HUES48 (cell line): ENCODE data around the gene POU6F2.
A peak's percentile ranks its signal among the peaks of the same experiment; 100 is the strongest.

ENCODE experiments used
- H3K27ac ChIP-seq: one replicate; pipeline ENCODE4 v1.7.0; 2013; ENCODE audit warnings: low read depth, low read length, inconsistent platforms
- H3K27me3 ChIP-seq: 2 replicates; pipeline ENCODE4 v1.6.1; 2013; ENCODE audit warnings: mild to moderate bottlenecking, low read length; ENCODE audit not compliant: control insufficient read depth, insufficient read depth
- H3K36me3 ChIP-seq: 2 replicates; pipeline ENCODE4 v1.6.1; 2013; ENCODE audit warnings: low read length; ENCODE audit not compliant: control insufficient read depth, insufficient read depth
- H3K4me1 ChIP-seq: 2 replicates; pipeline ENCODE4 v1.6.1; 2013; ENCODE audit warnings: mild to moderate bottlenecking, low read length; ENCODE audit not compliant: control insufficient read depth, insufficient read depth
- H3K4me3 ChIP-seq: 2 replicates; pipeline ENCODE4 v1.5.1; 2013; ENCODE audit warnings: mild to moderate bottlenecking, low read depth, low read length
- H3K9ac ChIP-seq: 2 replicates; pipeline ENCODE4 v1.6.1; 2013; ENCODE audit warnings: mild to moderate bottlenecking, low read depth, low read length, moderate library complexity
- H3K9me3 ChIP-seq: 2 replicates; pipeline ENCODE4 v1.6.1; 2013; ENCODE audit warnings: low read length; ENCODE audit not compliant: control insufficient read depth, insufficient read depth

POU6F2 gene

GRCh38 chr7:39033885-39034624 is 56.3 kb downstream of the POU6F2 start:
- Histone ChIP-seq H3K4me1 (peaks cover 26% of the 10 kb centered on the region), H3K36me3 (no peaks in the 10 kb centered on the region), H3K27me3 (no peaks in the 10 kb centered on the region), H3K4me3 (no peak overlapping the region), H3K9me3 (no peaks in the 10 kb centered on the region), H3K9ac (no peak overlapping the region), H3K27ac (no peak overlapping the region)

- Histone ChIP-seq H3K36me3 (no peaks in the 10 kb centered on the region), H3K27ac (no peak overlapping the region), H3K9ac (no peak overlapping the region), H3K4me1 (peaks cover 26% of the 10 kb centered on the region), H3K27me3 (no peaks in the 10 kb centered on the region), H3K4me3 (peak overlapping the region; percentile 43; the same call in 1 of the 2 replicates), H3K9me3 (no peaks in the 10 kb centered on the region)
Measured at GRCh38 chr7:39035156-39035555, 57.4 kb downstream of the POU6F2 start.

GRCh38 chr7:39035903-39036302 is 58.2 kb downstream of the POU6F2 start:
- Histone ChIP-seq H3K36me3 (no peaks in the 10 kb centered on the region), H3K4me3 (no peak overlapping the region), H3K4me1 (peaks cover 26% of the 10 kb centered on the region), H3K9me3 (no peaks in the 10 kb centered on the region), H3K27me3 (no peaks in the 10 kb centered on the region), H3K9ac (no peak overlapping the region), H3K27ac (no peak overlapping the region)

DNA sequence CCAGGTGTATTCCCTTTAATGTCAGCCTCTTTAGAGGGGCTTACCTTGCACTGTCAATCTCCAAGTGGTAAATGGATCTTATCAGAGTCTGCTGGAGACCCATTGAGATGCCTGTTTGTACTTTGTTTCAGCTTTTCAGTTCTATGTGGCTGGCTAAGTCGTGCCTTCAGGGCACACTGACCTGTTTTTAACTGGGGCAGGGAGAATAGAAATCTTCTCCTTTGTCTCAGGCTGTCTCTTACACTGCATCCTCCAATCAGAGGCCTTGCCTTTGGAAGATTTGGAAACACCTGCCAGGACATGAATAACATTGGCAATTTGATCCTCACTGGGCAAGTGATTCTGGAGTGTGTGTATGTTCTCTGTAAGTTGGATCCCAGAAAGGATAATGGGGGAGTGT is 65.0 kb downstream of the POU6F2 start:
- H3K27ac ChIP-seq = no peak overlapping the region
- no peaks in the 10 kb centered on the region for H3K9me3 ChIP-seq
- H3K36me3 ChIP-seq = no peaks in the 10 kb centered on the region
- H3K27me3 ChIP-seq = no peaks in the 10 kb centered on the region
- no peaks in the 10 kb centered on the region for H3K4me1 ChIP-seq
- H3K9ac ChIP-seq = no peak overlapping the region
- no peak overlapping the region for H3K4me3 ChIP-seq

DNA sequence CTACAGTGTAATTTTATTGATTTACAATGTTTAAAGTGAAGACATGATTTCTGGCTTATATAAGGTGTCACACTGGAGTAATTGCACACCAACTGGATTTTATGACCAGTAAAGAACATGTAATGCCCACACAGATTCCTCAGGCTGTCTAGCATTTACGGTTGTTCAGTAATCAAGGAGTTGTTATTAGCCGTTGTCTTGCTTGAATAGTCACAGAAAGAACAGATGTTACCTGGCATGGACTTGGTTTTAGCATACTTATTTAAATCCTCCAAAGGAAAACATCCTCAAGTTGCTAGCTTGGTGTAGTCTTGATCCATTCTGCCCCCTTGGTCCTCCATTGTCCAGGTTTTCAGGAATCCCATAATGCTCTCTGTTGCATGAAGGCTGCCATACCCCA is 65.8 kb downstream of the POU6F2 start:
- H3K9me3 ChIP-seq = no peaks in the 10 kb centered on the region
- no peak overlapping the region for H3K27ac ChIP-seq
- no peak overlapping the region for H3K4me3 ChIP-seq
- H3K36me3 ChIP-seq = no peaks in the 10 kb centered on the region
- H3K9ac ChIP-seq = no peak overlapping the region
- H3K4me1 ChIP-seq = no peaks in the 10 kb centered on the region
- H3K27me3 ChIP-seq = no peaks in the 10 kb centered on the region

DNA sequence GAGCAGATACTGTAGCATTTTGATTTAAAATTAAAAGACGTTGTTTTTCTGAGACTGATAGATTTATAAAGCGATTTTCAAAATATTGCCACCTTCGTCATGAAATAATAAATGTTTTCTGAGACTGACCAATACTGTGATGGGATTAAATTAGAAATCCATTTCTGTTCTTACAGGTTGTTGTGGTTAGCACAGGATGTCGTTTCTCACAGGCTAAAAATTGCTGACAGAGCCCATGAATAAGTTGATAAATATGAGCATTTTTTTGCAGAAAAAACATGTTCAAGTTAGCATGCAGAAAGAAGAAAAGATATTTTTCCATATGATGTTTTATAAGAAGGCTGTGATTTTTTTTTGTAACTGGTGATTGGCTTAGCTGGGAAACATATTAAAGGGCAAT is 66.8 kb downstream of the POU6F2 start:
- no peaks in the 10 kb centered on the region for H3K27me3 ChIP-seq
- H3K4me3 ChIP-seq = no peak overlapping the region
- H3K9me3 ChIP-seq = no peaks in the 10 kb centered on the region
- H3K36me3 ChIP-seq = no peaks in the 10 kb centered on the region
- no peak overlapping the region for H3K9ac ChIP-seq
- H3K27ac ChIP-seq = no peak overlapping the region
- no peaks in the 10 kb centered on the region for H3K4me1 ChIP-seq

DNA sequence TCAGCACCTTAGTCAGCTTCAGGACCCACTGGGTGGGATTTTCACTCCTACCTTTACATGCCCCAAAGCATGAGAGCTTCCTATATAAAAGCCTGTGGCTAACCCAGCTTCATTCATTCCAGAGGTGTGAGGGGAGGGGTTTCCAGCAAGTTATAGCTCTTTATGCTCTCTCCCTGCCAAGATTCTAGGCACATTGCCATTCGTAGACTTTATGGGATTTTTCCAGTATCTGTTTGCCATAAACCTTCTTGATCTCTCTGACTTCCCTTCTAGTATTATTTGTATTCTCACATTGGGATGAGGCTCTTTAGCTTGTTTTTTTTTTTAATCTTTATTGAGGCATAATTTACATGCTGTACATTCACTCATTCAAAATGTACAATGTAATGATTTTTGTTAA is 67.5 kb downstream of the POU6F2 start:
- Histone ChIP-seq H3K9ac (no peak overlapping the region), H3K4me1 (no peaks in the 10 kb centered on the region), H3K4me3 (no peak overlapping the region), H3K27ac (no peak overlapping the region), H3K27me3 (no peaks in the 10 kb centered on the region), H3K9me3 (no peaks in the 10 kb centered on the region), H3K36me3 (no peaks in the 10 kb centered on the region)

DNA sequence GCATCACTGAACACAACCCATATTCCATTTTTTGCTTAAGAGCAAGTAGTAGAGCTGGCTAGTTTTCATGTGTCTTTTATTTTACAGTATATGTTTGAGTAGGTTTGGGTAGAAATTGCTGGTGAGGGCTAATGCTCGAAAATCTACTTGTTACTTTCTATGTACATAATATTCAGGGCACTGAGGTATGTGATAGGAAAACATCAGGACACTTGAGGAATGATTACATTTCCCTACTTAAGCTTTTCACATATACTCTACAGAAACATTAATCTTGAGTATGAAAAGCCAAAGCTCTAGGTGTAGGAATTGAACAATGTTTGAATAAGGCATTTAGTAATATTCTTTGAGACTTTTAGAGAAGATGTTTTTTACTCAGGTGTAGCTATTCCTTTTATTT is 73.6 kb downstream of the POU6F2 start:
- H3K9me3 ChIP-seq = 0 out of 2 replicates have a peak, but pooled peaks cover 4% of the 10 kb centered on the region
- no peak overlapping the region for H3K9ac ChIP-seq
- H3K27ac ChIP-seq = no peak overlapping the region
- H3K36me3 ChIP-seq = no peaks in the 10 kb centered on the region
- no peak overlapping the region for H3K4me3 ChIP-seq
- no peaks in the 10 kb centered on the region for H3K27me3 ChIP-seq
- H3K4me1 ChIP-seq = no peaks in the 10 kb centered on the region

DNA sequence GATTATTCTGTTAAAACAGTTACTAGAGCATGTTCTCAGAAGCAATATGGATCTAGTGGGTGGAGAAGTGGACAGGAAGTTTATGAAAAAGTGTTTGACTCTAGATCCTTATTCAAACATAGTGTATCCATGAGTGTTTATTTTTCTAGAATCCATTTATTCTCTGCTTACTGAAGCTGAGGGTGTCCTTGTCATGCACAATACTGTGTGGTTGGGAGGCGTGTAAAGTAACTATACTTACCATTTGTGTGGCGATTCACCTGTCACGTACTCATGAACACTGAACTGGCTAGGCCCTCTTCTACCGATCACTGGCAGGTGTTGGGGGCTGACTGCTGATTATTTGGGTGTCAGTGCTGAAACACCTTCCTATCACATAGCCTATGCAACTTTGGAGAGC is 74.0 kb downstream of the POU6F2 start:
- Histone ChIP-seq H3K4me3 (no peak overlapping the region), H3K36me3 (no peaks in the 10 kb centered on the region), H3K9ac (no peak overlapping the region), H3K9me3 (0 out of 2 replicates have a peak, but pooled peaks cover 4% of the 10 kb centered on the region), H3K4me1 (no peaks in the 10 kb centered on the region), H3K27me3 (no peaks in the 10 kb centered on the region), H3K27ac (no peak overlapping the region)

DNA sequence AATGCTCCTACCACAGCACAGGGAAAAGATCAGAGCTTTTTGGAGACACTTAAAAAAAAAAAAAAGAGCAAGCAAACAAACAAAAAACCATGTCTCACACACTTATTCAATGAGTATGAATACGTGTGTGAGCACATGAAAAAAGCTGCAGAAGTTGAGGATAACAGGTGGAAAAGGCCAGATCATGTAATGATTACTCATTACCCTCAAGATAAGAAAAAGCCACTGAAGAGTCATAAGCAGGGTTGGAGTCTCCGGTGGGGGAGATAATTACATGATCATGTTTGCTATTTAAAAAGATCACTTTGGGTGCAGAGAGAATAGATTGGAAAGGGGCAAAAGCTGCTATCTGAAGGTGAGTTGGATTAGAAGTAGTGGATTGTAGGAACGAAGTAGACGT is 77.0 kb downstream of the POU6F2 start:
- H3K27ac ChIP-seq = no peak overlapping the region
- H3K36me3 ChIP-seq = no peaks in the 10 kb centered on the region
- H3K4me1 ChIP-seq = no peaks in the 10 kb centered on the region

DNA sequence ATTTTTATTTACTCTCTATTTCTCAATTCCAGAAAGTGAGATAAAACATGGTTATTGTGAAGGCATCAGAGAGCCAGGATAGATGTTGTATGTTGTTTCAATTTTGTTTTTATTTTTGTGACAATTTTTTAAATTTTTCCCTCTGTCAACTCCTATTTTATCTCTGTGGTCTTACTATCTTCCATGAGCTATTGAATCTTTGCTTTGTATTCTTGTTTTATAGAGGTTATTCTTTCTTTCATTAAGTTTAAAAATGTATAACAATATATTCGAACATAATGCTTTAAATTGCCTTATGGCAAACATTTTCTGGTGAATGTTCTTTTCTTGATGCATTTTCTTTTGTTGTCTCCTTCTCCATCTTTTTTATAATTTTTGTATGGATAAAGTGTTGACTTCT is 78.4 kb downstream of the POU6F2 start:
- H3K27me3 ChIP-seq = no peaks in the 10 kb centered on the region
- H3K4me3 ChIP-seq = no peak overlapping the region
- H3K36me3 ChIP-seq = no peaks in the 10 kb centered on the region
- no peak overlapping the region for H3K9ac ChIP-seq
- no peaks in the 10 kb centered on the region for H3K4me1 ChIP-seq
- no peak overlapping the region for H3K27ac ChIP-seq
- H3K9me3 ChIP-seq = 0 out of 2 replicates have a peak, but pooled peaks cover 4% of the 10 kb centered on the region

More for the DNA sequence above, 77.0 kb downstream of the POU6F2 start:
- Histone ChIP-seq H3K27me3 (no peaks in the 10 kb centered on the region), H3K9me3 (0 out of 2 replicates have a peak, but pooled peaks cover 4% of the 10 kb centered on the region), H3K9ac (no peak overlapping the region), H3K4me3 (no peak overlapping the region)
